HEK293T (cell line): ENCODE results near the gene INPP5A.

Experiments
- ARNT ChIP-seq: fragments of 450-650 bp; IDR thresholded peaks from 2 replicates; pipeline ENCODE4 v1.6.1; 2017; ENCODE audit warnings: mild to moderate bottlenecking
- BHLHE40 ChIP-seq: fragments of 450-650 bp; IDR thresholded peaks from 2 replicates; pipeline ENCODE4 v1.6.1; 2016; ENCODE audit warnings: mild to moderate bottlenecking, moderate library complexity, borderline replicate concordance
- CTBP1 ChIP-seq: fragments of 450-650 bp; IDR thresholded peaks from 2 replicates; pipeline ENCODE4 v1.6.1; 2016; ENCODE audit warnings: borderline replicate concordance
- ELF4 ChIP-seq: fragments of 450-650 bp; IDR thresholded peaks from 2 replicates; pipeline ENCODE4 v1.6.1; 2017; ENCODE audit warnings: antibody characterized with exemption
- FOXK2 ChIP-seq: fragments of 450-650 bp; IDR thresholded peaks from 2 replicates; pipeline ENCODE4 v1.6.1; 2016; ENCODE audit warnings: mild to moderate bottlenecking
- FOXM1 ChIP-seq: fragments of 450-650 bp; IDR thresholded peaks from 2 replicates; pipeline ENCODE4 v1.6.1; 2017; ENCODE audit warnings: mild to moderate bottlenecking, borderline replicate concordance
- LEF1 ChIP-seq: fragments of 450-650 bp; IDR thresholded peaks from 2 replicates; pipeline ENCODE4 v1.6.1; 2017; ENCODE audit warnings: mild to moderate bottlenecking, borderline replicate concordance
- PKNOX1 ChIP-seq: fragments of 450-650 bp; IDR thresholded peaks from 2 replicates; pipeline ENCODE4 v1.6.1; 2016
- SP1 ChIP-seq: fragments of 450-650 bp; IDR thresholded peaks from 2 replicates; pipeline ENCODE4 v1.6.1; 2017
- SUZ12 ChIP-seq: fragments of 450-650 bp; IDR thresholded peaks from 2 replicates; pipeline ENCODE4 v1.6.1; 2016; ENCODE audit warnings: mild to moderate bottlenecking
- TARDBP ChIP-seq: fragments of 450-650 bp; IDR thresholded peaks from 2 replicates; pipeline ENCODE4 v1.6.1; 2016
- ZNF384 ChIP-seq: fragments of 450-650 bp; IDR thresholded peaks from 2 replicates; pipeline ENCODE4 v1.6.1; 2016

- TF ChIP-seq FOXK2, result no peak
- TF ChIP-seq SP1, result no peak
- no peak for TF ChIP-seq ZNF384
- no peak for TF ChIP-seq TARDBP
- no peak for TF ChIP-seq FOXM1
- TF ChIP-seq ELF4, result no peak
- TF ChIP-seq BHLHE40, result no peak
- TF ChIP-seq LEF1, result no peak
- TF ChIP-seq SUZ12, result no peak
- no peak for TF ChIP-seq CTBP1
- no peak for TF ChIP-seq ARNT
- no peak for TF ChIP-seq PKNOX1
Observed at GRCh38 chr10:132784866-132785722, 247.5 kb downstream of the INPP5A start.
